Measurements from ENCODE around the gene AAMDC. TPM values are rescaled to one million over a fixed set of nuclear protein-coding genes. Genes with fewer than 3 reads are reported as not detected.
"Not testable (repeated sequence)": the region's sequence is repeated elsewhere in the genome, so short reads cannot be mapped to it uniquely, and the experiment has no call there.

AAMDC gene
- polyA plus RNA-seq, 1 donor from 2014 or later, result 16.9 TPM

- Mint-ChIP-seq H3K4me1 (peaks cover 0 to 1% (median 0%) of the 10 kb centered on the region in 3 donors), H3K27me3 (no peaks in the 10 kb centered on the region), H3K4me3 (no peak overlapping the region), H3K27ac (no peak overlapping the region), H3K36me3 (peaks cover 19% of the 10 kb centered on the region), H3K9me3 (peaks cover 4 to 14% (median 9%) of the 10 kb centered on the region in 3 donors)
These were observed 30.6 kb downstream of the AAMDC start for GRCh38 chr11:77851503-77851902.

- H3K36me3 Mint-ChIP-seq, result peaks cover 12% of the 10 kb centered on the region
- H3K27ac Mint-ChIP-seq, result no peak overlapping the region
- H3K9me3 Mint-ChIP-seq, result peaks cover 5 to 16% (median 13%) of the 10 kb centered on the region in 3 donors
- H3K4me1 Mint-ChIP-seq, result peaks cover 0 to 1% (median 0%) of the 10 kb centered on the region in 3 donors
- no peak overlapping the region for H3K4me3 Mint-ChIP-seq
- no peaks in the 10 kb centered on the region for H3K27me3 Mint-ChIP-seq
These were observed 33.9 kb downstream of the AAMDC start for GRCh38 chr11:77854838-77855237.

- H3K36me3 Mint-ChIP-seq, H3K4me1 Mint-ChIP-seq, H3K27me3 Mint-ChIP-seq, H3K27ac Mint-ChIP-seq, H3K4me3 Mint-ChIP-seq: not testable (repeated sequence)
- H3K9me3 Mint-ChIP-seq, result peaks cover 5 to 15% (median 13%) of the 10 kb centered on the region in 3 donors
These were observed 37.0 kb downstream of the AAMDC start for GRCh38 chr11:77857906-77858457.

GRCh38 chr11:77861444-77861843, 40.5 kb downstream of the AAMDC start:
- not testable (repeated sequence) for H3K9me3 Mint-ChIP-seq, H3K4me3 Mint-ChIP-seq, H3K4me1 Mint-ChIP-seq, H3K27me3 Mint-ChIP-seq, H3K27ac Mint-ChIP-seq, H3K36me3 Mint-ChIP-seq

GRCh38 chr11:77865805-77866204, 44.9 kb downstream of the AAMDC start:
- Mint-ChIP-seq H3K27me3 (no peaks in the 10 kb centered on the region), H3K4me1 (peaks cover 0 to 1% (median 0%) of the 10 kb centered on the region in 3 donors), H3K4me3 (no peak overlapping the region), H3K36me3 (peaks cover 2% of the 10 kb centered on the region), H3K27ac (no peak overlapping the region), H3K9me3 (no peaks in the 10 kb centered on the region)

- Mint-ChIP-seq H3K27ac (no peak overlapping the region), H3K9me3 (no peaks in the 10 kb centered on the region), H3K36me3 (peaks cover 3% of the 10 kb centered on the region), H3K4me3 (no peak overlapping the region), H3K27me3 (no peaks in the 10 kb centered on the region), H3K4me1 (peaks cover 0 to 1% (median 0%) of the 10 kb centered on the region in 3 donors)
These were observed 45.4 kb downstream of the AAMDC start for GRCh38 chr11:77866336-77866735.

- Mint-ChIP-seq H3K27me3 (no peaks in the 10 kb centered on the region), H3K4me1 (peaks cover 0 to 1% (median 0%) of the 10 kb centered on the region in 3 donors), H3K9me3 (no peaks in the 10 kb centered on the region), H3K4me3 (no peak overlapping the region), H3K27ac (no peak overlapping the region), H3K36me3 (peaks cover 6% of the 10 kb centered on the region)
These were observed 47.8 kb downstream of the AAMDC start for GRCh38 chr11:77868744-77869143.

GRCh38 chr11:77871855-77872254, 50.9 kb downstream of the AAMDC start:
- peaks cover 8% of the 10 kb centered on the region for H3K36me3 Mint-ChIP-seq
- no peak overlapping the region for H3K27ac Mint-ChIP-seq

GRCh38 chr11:77873345-77873744, 52.4 kb downstream of the AAMDC start:
- Mint-ChIP-seq H3K27ac (no peak overlapping the region), H3K36me3 (peaks cover 8% of the 10 kb centered on the region), H3K4me1 (no peaks in the 10 kb centered on the region), H3K27me3 (no peaks in the 10 kb centered on the region), H3K9me3 (no peaks in the 10 kb centered on the region), H3K4me3 (no peak overlapping the region)

More at GRCh38 chr11:77871855-77872254, 50.9 kb downstream of the AAMDC start:
- Mint-ChIP-seq H3K27me3 (no peaks in the 10 kb centered on the region), H3K4me3 (no peak overlapping the region), H3K9me3 (no peaks in the 10 kb centered on the region), H3K4me1 (peaks cover 0 to 1% (median 0%) of the 10 kb centered on the region in 3 donors)

- no peak overlapping the region for H3K4me3 Mint-ChIP-seq
- H3K4me1 Mint-ChIP-seq, result peaks cover 0 to 2% (median 0%) of the 10 kb centered on the region in 3 donors
- no peaks in the 10 kb centered on the region for H3K27me3 Mint-ChIP-seq
- H3K27ac Mint-ChIP-seq, result no peak overlapping the region
- peaks cover 8% of the 10 kb centered on the region for H3K36me3 Mint-ChIP-seq
- H3K9me3 Mint-ChIP-seq, result no peaks in the 10 kb centered on the region
These were observed 53.3 kb downstream of the AAMDC start for GRCh38 chr11:77874206-77874605.

GRCh38 chr11:77876045-77876444, 55.1 kb downstream of the AAMDC start:
- H3K4me3 Mint-ChIP-seq, result no peak overlapping the region
- H3K36me3 Mint-ChIP-seq, result peaks cover 8% of the 10 kb centered on the region
- H3K9me3 Mint-ChIP-seq, result no peaks in the 10 kb centered on the region
- H3K27me3 Mint-ChIP-seq, result no peaks in the 10 kb centered on the region
- H3K4me1 Mint-ChIP-seq, result peaks cover 0 to 12% (median 11%) of the 10 kb centered on the region in 3 donors
- H3K27ac Mint-ChIP-seq, result no peak overlapping the region

GRCh38 chr11:77878247-77878646, 57.3 kb downstream of the AAMDC start:
- not testable (repeated sequence) for H3K27ac Mint-ChIP-seq, H3K4me3 Mint-ChIP-seq, H3K36me3 Mint-ChIP-seq, H3K9me3 Mint-ChIP-seq, H3K27me3 Mint-ChIP-seq
- H3K4me1 Mint-ChIP-seq, result peaks cover 0 to 12% (median 11%) of the 10 kb centered on the region in 3 donors

- H3K27ac Mint-ChIP-seq, result no peak overlapping the region
- H3K36me3 Mint-ChIP-seq, result peaks cover 8% of the 10 kb centered on the region
- no peak overlapping the region for H3K4me3 Mint-ChIP-seq
- H3K9me3 Mint-ChIP-seq, result no peaks in the 10 kb centered on the region
- peaks cover 0 to 12% (median 11%) of the 10 kb centered on the region in 3 donors for H3K4me1 Mint-ChIP-seq
- H3K27me3 Mint-ChIP-seq, result no peaks in the 10 kb centered on the region
These were observed 58.3 kb downstream of the AAMDC start for GRCh38 chr11:77879218-77879617.

GRCh38 chr11:77882396-77882795, 61.5 kb downstream of the AAMDC start:
- H3K9me3 Mint-ChIP-seq, result no peaks in the 10 kb centered on the region
- peaks cover 0 to 12% (median 11%) of the 10 kb centered on the region in 3 donors for H3K4me1 Mint-ChIP-seq
- no peak overlapping the region for H3K27ac Mint-ChIP-seq
- no peak overlapping the region for H3K4me3 Mint-ChIP-seq
- no peaks in the 10 kb centered on the region for H3K27me3 Mint-ChIP-seq
- peaks cover 6% of the 10 kb centered on the region for H3K36me3 Mint-ChIP-seq

- H3K36me3 Mint-ChIP-seq, result peaks cover 10% of the 10 kb centered on the region
- H3K4me1 Mint-ChIP-seq, result peaks cover 0 to 12% (median 11%) of the 10 kb centered on the region in 3 donors
- no peaks in the 10 kb centered on the region for H3K9me3 Mint-ChIP-seq
- no peaks in the 10 kb centered on the region for H3K27me3 Mint-ChIP-seq
- H3K27ac Mint-ChIP-seq, result no peak overlapping the region
- H3K4me3 Mint-ChIP-seq, result no peak overlapping the region
These were observed 62.8 kb downstream of the AAMDC start for GRCh38 chr11:77883775-77884174.

GRCh38 chr11:77884186-77884828, 63.4 kb downstream of the AAMDC start:
- Mint-ChIP-seq H3K9me3 (no peaks in the 10 kb centered on the region), H3K4me1 (peaks cover 0 to 10% (median 9%) of the 10 kb centered on the region in 3 donors), H3K36me3 (peaks cover 10% of the 10 kb centered on the region), H3K4me3 (peak overlapping the region in 1 of 4 donors; percentile 10), H3K27me3 (no peaks in the 10 kb centered on the region), H3K27ac (no peak overlapping the region)

Data from IgD-negative memory B cell (primary cell).